CD14-positive monocyte (primary cell): ENCODE results near the gene ZNF132. TPM values are rescaled to one million over a fixed set of nuclear protein-coding genes. Genes with fewer than 3 reads are reported as not detected.

ENCODE experiments used
- DNase-seq, 3 donors: peaks; one replicate each; pipeline ENCODE4 v3.0.0-alpha.2; 2011 to 2022
- H2AFZ ChIP-seq: 2 replicates; pipeline ENCODE4 v1.6.0; 2012; ENCODE audit warnings: mild to moderate bottlenecking, low read depth, low read length, inconsistent platforms; ENCODE audit not compliant: insufficient read depth, poor library complexity, severe bottlenecking
- H3K27ac ChIP-seq, 2 donors: 1 replicate in 1 of 2; 2 replicates in 1 of 2; pipeline ENCODE4 v1.5.1; 2012 to 2013; ENCODE audit warnings: low read length in 2 of 2, control low read depth in 1 of 2, inconsistent platforms in 1 of 2, low read depth in 1 of 2, mild to moderate bottlenecking in 1 of 2
- H3K27me3 ChIP-seq, 2 donors: one replicate each; pipeline versions ENCODE4 v1.6.0 to v1.6.1; 2011 to 2013; ENCODE audit warnings: low read length in 2 of 2; ENCODE audit not compliant: control insufficient read depth in 2 of 2, insufficient read depth in 2 of 2
- H3K36me3 ChIP-seq, 2 donors: replicated peaks in 1 of 2; 1 replicate in 1 of 2; 2 replicates in 1 of 2; pipeline versions ENCODE4 v1.5.1 to v1.6.1; 2012 to 2013; ENCODE audit warnings: low read length in 2 of 2, control low read depth in 1 of 2, inconsistent platforms in 1 of 2, mild to moderate bottlenecking in 1 of 2; ENCODE audit not compliant: insufficient read depth in 2 of 2, control insufficient read depth in 1 of 2
- H3K4me1 ChIP-seq, 2 donors: 1 replicate in 1 of 2; 2 replicates in 1 of 2; pipeline versions ENCODE4 v1.5.1 to v1.6.1; 2012 to 2013; ENCODE audit warnings: low read length in 2 of 2, control low read depth in 1 of 2, inconsistent platforms in 1 of 2, mild to moderate bottlenecking in 1 of 2, moderate library complexity in 1 of 2; ENCODE audit not compliant: insufficient read depth in 2 of 2, control insufficient read depth in 1 of 2
- H3K4me2 ChIP-seq: replicated peaks from 2 replicates; pipeline ENCODE3; 2012; ENCODE audit warnings: low read length, moderate library complexity, mild to moderate bottlenecking; ENCODE audit not compliant: poor library complexity, severe bottlenecking; ENCODE audit errors: extremely low read depth
- H3K4me3 ChIP-seq, 3 experiments: fragments of 200-600 bp in 1 of 3; sonication (generic) in 1 of 3; replicated peaks in 1 of 3; 1 replicate in 2 of 3; 2 replicates in 1 of 3; pipeline ENCODE4 v1.5.1; 2011 to 2013; ENCODE audit warnings: low read length in 3 of 3, mild to moderate bottlenecking in 3 of 3, control low read depth in 2 of 3, low read depth in 2 of 3, inconsistent platforms in 1 of 3, moderate library complexity in 1 of 3
- H3K79me2 ChIP-seq: 2 replicates; pipeline ENCODE4 v1.6.0; 2012; ENCODE audit warnings: mild to moderate bottlenecking, control low read depth, inconsistent platforms, low read length, moderate library complexity; ENCODE audit not compliant: insufficient read depth
- H3K9ac ChIP-seq: 2 replicates; pipeline ENCODE4 v1.6.0; 2017; ENCODE audit warnings: low read length, mild to moderate bottlenecking; ENCODE audit not compliant: insufficient read depth, poor library complexity, severe bottlenecking
- H3K9me3 ChIP-seq, 2 donors: replicated peaks in 1 of 2; 1 replicate in 1 of 2; 2 replicates in 1 of 2; pipeline versions ENCODE4 v1.5.1 to v1.6.1; 2012 to 2013; ENCODE audit warnings: low read length in 2 of 2, control low read depth in 1 of 2; ENCODE audit not compliant: control insufficient read depth in 1 of 2, insufficient read depth in 1 of 2
- H4K20me1 ChIP-seq: 2 replicates; pipeline ENCODE4 v1.6.0; 2012; ENCODE audit warnings: mild to moderate bottlenecking, low read length, control low read depth, moderate library complexity; ENCODE audit not compliant: insufficient read depth
- H3K27ac Mint-ChIP-seq, 7 donors: one replicate each; pipeline ENCODE4 v1.8.0; 2020; ENCODE audit warnings: mild to moderate bottlenecking in 7 of 7, mixed read lengths in 7 of 7, moderate library complexity in 6 of 7, inconsistent platforms in 2 of 7
- H3K27me3 Mint-ChIP-seq, 3 donors: one replicate each; pipeline ENCODE4 v1.8.0; 2021 to 2022; ENCODE audit warnings: low read depth in 3 of 3, mild to moderate bottlenecking in 3 of 3, mixed read lengths in 3 of 3, moderate library complexity in 3 of 3, inconsistent platforms in 1 of 3
- H3K36me3 Mint-ChIP-seq, 2 donors: one replicate each; pipeline ENCODE4 v1.8.0; 2020; ENCODE audit warnings: mixed read lengths in 2 of 2, inconsistent platforms in 1 of 2, mild to moderate bottlenecking in 1 of 2
- H3K4me1 Mint-ChIP-seq: one replicate; pipeline ENCODE4 v1.8.0; 2020; ENCODE audit warnings: mild to moderate bottlenecking, mixed read lengths
- H3K4me3 Mint-ChIP-seq, 2 donors: one replicate each; pipeline ENCODE4 v1.8.0; 2020; ENCODE audit warnings: mild to moderate bottlenecking in 2 of 2, mixed read lengths in 2 of 2, moderate library complexity in 1 of 2
- H3K9me3 Mint-ChIP-seq, 7 donors: one replicate each; pipeline ENCODE4 v1.8.0; 2020 to 2022; ENCODE audit warnings: mixed read lengths in 7 of 7, mild to moderate bottlenecking in 6 of 7, moderate library complexity in 6 of 7, inconsistent platforms in 2 of 7
- WGBS: methylation state at CpG from one replicate; pipeline ENCODE4 v1.1.5; 2013; ENCODE audit warnings: missing lambda C conversion rate; ENCODE audit not compliant: insufficient coverage; 5-methylcytosine and 5-hydroxymethylcytosine counted together
- intact Hi-C, 2 donors: fragments of 100-400 bp; cut with micrococcal nuclease; formaldehyde crosslinking; loops; one replicate each; pipeline versions ENCODE4 v1.15.0 to v1.15.1; 2023
- polyA plus RNA-seq, 3 donors: library from polyadenylated mRNA; depleted of rRNA in 1 of 3; unstranded in 2 of 3; stranded (reverse) in 1 of 3; fragments of 300-500 nt in 2 of 3; fragments of >200 nt in 1 of 3; fragmentation: Illumina TruSeq in 2 of 3; gene quantifications; 1 replicate in 2 of 3; 2 replicates in 1 of 3; pipeline ENCODE4 v1.2.3, GENCODE V29; 2012 to 2021
- TF ChIP-seq, protein P1 (sequence below): fragments of 200-600 bp; IDR thresholded peaks from one replicate; pipeline ENCODE4 v1.8.0; 2022; ENCODE audit warnings: antibody characterized with exemption, mild to moderate bottlenecking

Gene ZNF132
- polyA plus RNA-seq, 3 donors = 0.40 to 0.92 (median 0.75) TPM

DNA sequence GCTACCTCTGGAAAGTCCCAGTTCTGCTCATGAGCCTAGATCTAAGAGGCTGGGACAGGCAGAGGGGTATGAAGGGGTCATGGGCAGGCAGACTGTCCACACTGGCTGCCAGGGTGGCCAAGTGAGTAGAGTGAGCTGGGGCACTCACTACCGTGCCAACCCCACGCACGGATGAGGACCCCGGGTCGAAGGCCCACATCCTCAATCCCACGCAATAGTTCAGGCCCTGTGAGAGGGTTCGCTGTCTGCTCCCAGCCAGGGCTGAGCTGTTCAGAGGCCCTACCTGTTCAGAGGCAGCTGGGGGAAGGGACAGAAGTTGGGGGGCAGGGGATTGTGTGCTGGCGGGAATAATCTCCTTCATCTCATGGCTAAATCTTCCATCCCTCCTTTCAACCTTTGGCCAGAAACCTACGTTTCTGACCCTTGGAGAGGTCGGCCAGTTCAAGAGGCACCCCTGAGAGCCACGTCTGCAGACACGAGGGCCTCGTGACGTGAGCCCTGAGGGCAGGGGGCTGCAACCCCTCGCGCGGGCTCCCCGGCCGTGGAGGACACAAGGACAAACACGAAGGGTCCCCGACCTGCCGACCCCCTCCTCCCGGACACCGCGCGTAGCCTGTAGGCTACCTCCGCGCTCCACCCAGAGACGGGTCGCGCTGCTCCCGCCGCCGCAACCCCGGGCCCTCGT lies 53.9 kb downstream of the ZNF132 start:
- H3K4me1 ChIP-seq = peaks cover 33 to 41% of the 10 kb centered on the region in 2 donors
- Mint-ChIP-seq H3K36me3 (peaks cover 23 to 34% of the 10 kb centered on the region in 2 donors), H3K27ac (peak overlapping the region; percentile 92 to 97 (median 96)), H3K4me3 (peak overlapping the region; percentile 88 to 91), H3K27me3 (peaks cover 0 to 2% (median 0%) of the 10 kb centered on the region in 3 donors), H3K9me3 (peaks cover 0 to 3% (median 0%) of the 10 kb centered on the region in 7 donors), H3K4me1 (peaks cover 36% of the 10 kb centered on the region)
- H2AFZ ChIP-seq = peak overlapping the region; percentile 100
- no peaks in the 10 kb centered on the region for H4K20me1 ChIP-seq
- 0% methylated on average over 28 of the region's 36 CpGs for WGBS
- H3K4me2 ChIP-seq = peak overlapping the region; percentile 96
- TF ChIP-seq, protein P1, sequence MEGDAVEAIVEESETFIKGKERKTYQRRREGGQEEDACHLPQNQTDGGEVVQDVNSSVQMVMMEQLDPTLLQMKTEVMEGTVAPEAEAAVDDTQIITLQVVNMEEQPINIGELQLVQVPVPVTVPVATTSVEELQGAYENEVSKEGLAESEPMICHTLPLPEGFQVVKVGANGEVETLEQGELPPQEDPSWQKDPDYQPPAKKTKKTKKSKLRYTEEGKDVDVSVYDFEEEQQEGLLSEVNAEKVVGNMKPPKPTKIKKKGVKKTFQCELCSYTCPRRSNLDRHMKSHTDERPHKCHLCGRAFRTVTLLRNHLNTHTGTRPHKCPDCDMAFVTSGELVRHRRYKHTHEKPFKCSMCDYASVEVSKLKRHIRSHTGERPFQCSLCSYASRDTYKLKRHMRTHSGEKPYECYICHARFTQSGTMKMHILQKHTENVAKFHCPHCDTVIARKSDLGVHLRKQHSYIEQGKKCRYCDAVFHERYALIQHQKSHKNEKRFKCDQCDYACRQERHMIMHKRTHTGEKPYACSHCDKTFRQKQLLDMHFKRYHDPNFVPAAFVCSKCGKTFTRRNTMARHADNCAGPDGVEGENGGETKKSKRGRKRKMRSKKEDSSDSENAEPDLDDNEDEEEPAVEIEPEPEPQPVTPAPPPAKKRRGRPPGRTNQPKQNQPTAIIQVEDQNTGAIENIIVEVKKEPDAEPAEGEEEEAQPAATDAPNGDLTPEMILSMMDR = no peak
- no peaks in the 10 kb centered on the region for H3K27me3 ChIP-seq
- peak overlapping the region; percentile 91 for H3K9ac ChIP-seq
- peak overlapping the region; percentile 35 to 87 (median 84) for H3K4me3 ChIP-seq
- H3K9me3 ChIP-seq = no peaks in the 10 kb centered on the region
- H3K79me2 ChIP-seq = peaks cover 32% of the 10 kb centered on the region
- DNase-seq = no peak
- intact Hi-C loops = loop anchor here in 1 of 2 donors (2.0 kb wide), 1 partner anchor 81 kb away; the partner anchor contains the start of gene ERVK3-1
- peaks cover 13 to 20% of the 10 kb centered on the region in 2 donors for H3K36me3 ChIP-seq
- H3K27ac ChIP-seq = peak overlapping the region; percentile 96 to 98

DNA sequence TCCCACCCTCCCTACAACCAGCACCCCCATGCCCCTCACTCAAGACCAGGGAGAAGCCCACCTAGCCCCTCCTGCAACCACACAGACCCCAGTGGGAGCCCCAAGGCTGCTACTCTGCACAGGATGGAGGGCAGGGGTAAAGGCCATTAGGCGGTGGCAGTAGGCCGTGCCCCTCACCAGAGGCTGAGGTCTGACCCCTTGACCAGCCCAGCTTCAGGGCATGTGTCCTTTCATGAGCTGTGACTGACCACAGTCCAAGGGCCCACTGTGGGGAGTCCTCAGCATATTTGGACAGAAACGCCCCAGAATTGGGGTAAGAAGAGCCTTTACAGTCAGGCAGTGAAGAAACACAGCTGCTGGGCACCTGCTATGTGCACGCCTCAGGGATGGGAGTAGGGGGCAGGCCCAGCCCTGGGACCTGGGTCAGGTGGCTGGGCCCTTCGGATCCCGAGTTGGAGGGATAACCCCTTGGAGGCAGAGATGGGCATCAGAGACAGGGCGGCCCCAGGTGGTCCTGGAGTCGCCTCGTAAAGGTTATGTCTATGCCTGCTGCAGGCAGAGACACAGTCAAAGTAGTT lies 54.6 kb downstream of the ZNF132 start:
- peaks cover 36% of the 10 kb centered on the region for H3K4me1 Mint-ChIP-seq
- TF ChIP-seq, protein P1 = no peak
- peaks cover 0 to 3% (median 0%) of the 10 kb centered on the region in 7 donors for H3K9me3 Mint-ChIP-seq
- H3K4me3 Mint-ChIP-seq = peak overlapping the region in 1 of 2 donors; percentile 88
- intact Hi-C loops = no loop called here
- H3K4me1 ChIP-seq = peaks cover 34 to 42% of the 10 kb centered on the region in 2 donors
- no peak overlapping the region for H3K27ac ChIP-seq
- no peak overlapping the region for H3K9ac ChIP-seq
- H3K27me3 Mint-ChIP-seq = peaks cover 0 to 2% (median 0%) of the 10 kb centered on the region in 3 donors
- peaks cover 17 to 28% of the 10 kb centered on the region in 2 donors for H3K36me3 Mint-ChIP-seq
- H3K27me3 ChIP-seq = no peaks in the 10 kb centered on the region
- no peak for DNase-seq
- no peak overlapping the region for H3K4me3 ChIP-seq
- H3K36me3 ChIP-seq = peaks cover 7 to 13% of the 10 kb centered on the region in 2 donors
- no peaks in the 10 kb centered on the region for H3K9me3 ChIP-seq
- H2AFZ ChIP-seq = peak overlapping the region; percentile 100
- peak overlapping the region in 5 of 7 donors; percentile 9 to 96 (median 95) for H3K27ac Mint-ChIP-seq
- H4K20me1 ChIP-seq = no peaks in the 10 kb centered on the region
- peak overlapping the region; percentile 96 for H3K4me2 ChIP-seq
- WGBS = 95% methylated on average over 8 of the region's 9 CpGs
- H3K79me2 ChIP-seq = peaks cover 29% of the 10 kb centered on the region
